ENCODE data around the gene RIT2. TPM values are rescaled to one million over a fixed set of nuclear protein-coding genes. Genes with fewer than 3 reads are reported as not detected.

Gene RIT2
- total and polyA plus RNA-seq, 2 of the 4 experiments (the other 2 are of a cell fraction) = not detected

GRCh38 chr18:42838546-42839145 is 276.8 kb downstream of the RIT2 start (continued):
- no peak for TF ChIP-seq MXI1 (IDR thresholded peaks at IDR 0.05; ENCODE audit: borderline replicate concordance, low read depth, low read length)
- TF ChIP-seq BHLHE40 (IDR thresholded peaks at IDR 0.05; ENCODE audit: low read depth, low read length) = no peak
- no peak for TF ChIP-seq CEBPB (IDR thresholded peaks at IDR 0.05; ENCODE audit: low read depth, low read length)
- no peak for TF ChIP-seq MAZ (IDR thresholded peaks at IDR 0.05; ENCODE audit: borderline replicate concordance, low read depth, low read length)

GRCh38 chr18:42830936-42831335 is 284.5 kb downstream of the RIT2 start:
- in situ Hi-C loops (cut with MboI; ENCODE audit: low sequenced_read_pairs) = no loop called here
- POLR2A ChIA-PET (ENCODE audit: unreplicated experiment) = no interaction called here
- CTCF ChIA-PET = no interaction called here
- TF ChIP-seq ELK1 (IDR thresholded peaks at IDR 0.05; ENCODE audit: borderline replicate concordance, low read depth, low read length) = no peak
- no peak for TF ChIP-seq RFX5 (IDR thresholded peaks at IDR 0.05; ENCODE audit: low read depth, low read length)
- no peak for TF ChIP-seq FOS (IDR thresholded peaks at IDR 0.05; ENCODE audit: low read depth, low read length)
- no peak for TF ChIP-seq NFE2L2 (IDR thresholded peaks at IDR 0.05; ENCODE audit: low read depth, low read length)
- TF ChIP-seq CHD1 (IDR thresholded peaks at IDR 0.05; ENCODE audit: low read depth, low read length) = no peak
- no peak for TF ChIP-seq CTCF (conservative IDR thresholded peaks at IDR 0.05; ENCODE audit: low read depth, low read length)
- no peak for TF ChIP-seq BHLHE40 (IDR thresholded peaks at IDR 0.05; ENCODE audit: low read depth, low read length)
- no peak for TF ChIP-seq RAD21 (IDR thresholded peaks at IDR 0.05; ENCODE audit: low read length)
- TF ChIP-seq CEBPB (IDR thresholded peaks at IDR 0.05; ENCODE audit: low read depth, low read length) = no peak
- no peak for TF ChIP-seq USF2 (IDR thresholded peaks at IDR 0.05; ENCODE audit: low read depth, low read length)
- no peak for TF ChIP-seq MAZ (IDR thresholded peaks at IDR 0.05; ENCODE audit: borderline replicate concordance, low read depth, low read length)
- TF ChIP-seq RCOR1 (IDR thresholded peaks at IDR 0.05; ENCODE audit: insufficient replicate concordance, low read length) = no peak
- no peak for TF ChIP-seq MAFK (IDR thresholded peaks at IDR 0.05; ENCODE audit: low read depth, low read length)

More at GRCh38 chr18:42830936-42831335, 284.5 kb downstream of the RIT2 start:
- no peak overlapping the region for H3K56ac ChIP-seq (ENCODE audit: extremely low read depth, insufficient read depth, low read length)
- no peak overlapping the region for H3K4ac ChIP-seq (ENCODE audit: low read depth, low read length)
- no peak overlapping the region for H4K91ac ChIP-seq (ENCODE audit: insufficient read depth, low read depth, low read length)
- H3K9me3 ChIP-seq (ENCODE audit: control insufficient read depth, insufficient read depth, low read length) = 0 out of 2 replicates have a peak, but pooled peaks cover 2% of the 10 kb centered on the region
- dilution Hi-C loops (cut with HindIII; ENCODE audit: low sequenced_read_pairs, unreplicated experiment) (no loop called here), intact Hi-C loops (cut with micrococcal nuclease) (no loop called here)
- H4K20me1 ChIP-seq (ENCODE audit: insufficient read depth, low read length) = no peaks in the 10 kb centered on the region
- ATAC-seq (ENCODE audit: low read depth) = no peak
- no peak overlapping the region for H2AK5ac ChIP-seq (ENCODE audit: low read depth, low read length)
- H3K9me1 ChIP-seq (ENCODE audit: insufficient read depth, low read length) = no peaks in the 10 kb centered on the region
- no peak overlapping the region for H3K18ac ChIP-seq (ENCODE audit: low read depth, low read length)
- H3K27ac ChIP-seq (ENCODE audit: insufficient read depth, low read length) = no peak overlapping the region
- no peak overlapping the region for H2BK120ac ChIP-seq (ENCODE audit: low read depth, low read length)
- H3K27me3 ChIP-seq (ENCODE audit: control insufficient read depth, insufficient read depth, low read length) = no peaks in the 10 kb centered on the region
- no peak overlapping the region for H3K4me3 ChIP-seq (ENCODE audit: insufficient read depth, low read depth, low read length)
- no peak overlapping the region for H4K5ac ChIP-seq (ENCODE audit: low read depth, low read length)
- H3K79me1 ChIP-seq (ENCODE audit: low read depth in 1 of 2, low read length in 2 of 2) = no peaks in the 10 kb centered on the region
- BruUV-seq (replicated peaks) = no TSS peak
- H2BK20ac ChIP-seq (ENCODE audit: low read depth, low read length) = no peak overlapping the region
- H3K14ac ChIP-seq (replicated peaks; ENCODE audit: low read depth, low read length) = no peak overlapping the region
- H2BK15ac ChIP-seq (ENCODE audit: low read depth, low read length) = no peak overlapping the region
- H3K9ac ChIP-seq (ENCODE audit: low read depth, low read length) = no peak overlapping the region
- no peaks in the 10 kb centered on the region for H3K36me3 ChIP-seq (ENCODE audit: control insufficient read depth, insufficient read depth, low read length)
- H3K23ac ChIP-seq (ENCODE audit: low read depth, low read length) = no peak overlapping the region
- no peak overlapping the region for H3K4me2 ChIP-seq (ENCODE audit: low read depth, low read length)
- H4K8ac ChIP-seq (ENCODE audit: low read depth in 2 of 2, low read length in 2 of 2) = no peak overlapping the region
- H2AFZ ChIP-seq (replicated peaks; ENCODE audit: low read length, poor library complexity) = no peak overlapping the region
- H3K4me1 ChIP-seq (ENCODE audit: control insufficient read depth, insufficient read depth, low read length) = no peaks in the 10 kb centered on the region
- no peak overlapping the region for H2AK9ac ChIP-seq (replicated peaks; ENCODE audit: low read depth, low read length, poor library complexity)
- no peak for DNase-seq
- no peak overlapping the region for H2BK5ac ChIP-seq (ENCODE audit: low read depth, low read length, poor library complexity, severe bottlenecking)
